ENCODE results near the gene PXN. TPM values are rescaled to one million over a fixed set of nuclear protein-coding genes. Genes with fewer than 3 reads are reported as not detected.
"Not testable (repeated sequence)": the region's sequence is repeated elsewhere in the genome, so short reads cannot be mapped to it uniquely, and the experiment has no call there.

The PXN gene
- polyA plus RNA-seq, 3 donors = 56.7 to 89.5 (median 69.5) TPM

DNA sequence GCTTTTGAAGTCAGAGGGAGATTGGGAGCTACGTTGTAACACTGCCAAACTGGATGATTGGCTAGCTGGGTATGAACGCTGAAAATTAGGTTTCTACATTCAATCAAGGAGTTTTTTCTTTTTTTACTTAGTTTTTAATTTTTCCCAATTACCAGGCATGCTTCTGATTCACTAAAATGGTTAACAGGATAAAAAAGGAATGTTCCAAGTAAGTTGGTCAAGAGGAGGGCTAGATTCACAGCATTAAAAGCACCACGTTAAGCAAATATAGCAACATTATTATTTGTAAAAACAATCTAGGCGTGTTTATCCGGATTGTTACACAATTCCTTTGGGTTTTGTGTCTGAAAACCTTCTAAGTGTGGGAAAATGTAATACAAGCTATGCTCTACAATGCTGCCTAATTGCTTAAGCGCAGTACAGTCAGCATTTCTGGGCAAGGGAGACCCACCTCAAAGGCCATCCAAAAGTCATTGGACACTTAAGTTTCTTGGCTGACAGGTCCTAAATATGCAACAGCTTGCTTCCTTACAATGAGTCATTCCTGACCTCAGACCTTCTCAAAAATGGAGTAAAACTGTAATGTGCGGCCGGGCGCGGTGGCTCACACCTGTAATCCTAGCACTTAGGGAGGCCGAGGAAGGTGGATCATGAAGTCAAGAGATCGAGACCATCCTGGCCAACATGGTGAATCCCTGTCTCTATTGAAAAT is 65.8 kb downstream of the PXN start:
- DNase-seq (ENCODE audit: extremely low read depth in 1 of 11, low read depth in 9 of 11, low spot score in 4 of 11) = no peak

GRCh38 chr12:120199025-120199424 is 66.5 kb downstream of the PXN start:
- no peak for DNase-seq (ENCODE audit: extremely low read depth in 1 of 11, low read depth in 9 of 11, low spot score in 4 of 11)

DNA sequence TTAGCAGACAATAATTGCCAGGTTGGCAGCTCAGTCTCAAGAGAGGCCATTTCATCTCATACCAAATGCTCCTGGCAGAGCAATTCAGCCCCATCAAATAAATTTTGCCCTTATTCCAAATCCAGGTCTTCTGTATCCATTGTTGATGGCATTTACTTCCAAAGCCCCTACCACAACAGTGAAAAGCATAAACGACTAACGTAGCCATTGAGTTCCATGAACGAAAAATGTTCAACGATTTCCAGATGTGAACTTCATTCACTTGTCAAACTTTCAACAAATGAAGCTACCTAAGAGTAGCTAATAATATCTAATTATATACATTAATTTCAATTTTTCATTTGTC is 68.0 kb downstream of the PXN start:
- no peak for DNase-seq (ENCODE audit: extremely low read depth in 1 of 11, low read depth in 9 of 11, low spot score in 4 of 11)

- DNase-seq (ENCODE audit: extremely low read depth in 1 of 11, low read depth in 9 of 11, low spot score in 4 of 11) = not testable (repeated sequence)
These were observed 68.6 kb downstream of the PXN start for GRCh38 chr12:120196817-120197541.

DNA sequence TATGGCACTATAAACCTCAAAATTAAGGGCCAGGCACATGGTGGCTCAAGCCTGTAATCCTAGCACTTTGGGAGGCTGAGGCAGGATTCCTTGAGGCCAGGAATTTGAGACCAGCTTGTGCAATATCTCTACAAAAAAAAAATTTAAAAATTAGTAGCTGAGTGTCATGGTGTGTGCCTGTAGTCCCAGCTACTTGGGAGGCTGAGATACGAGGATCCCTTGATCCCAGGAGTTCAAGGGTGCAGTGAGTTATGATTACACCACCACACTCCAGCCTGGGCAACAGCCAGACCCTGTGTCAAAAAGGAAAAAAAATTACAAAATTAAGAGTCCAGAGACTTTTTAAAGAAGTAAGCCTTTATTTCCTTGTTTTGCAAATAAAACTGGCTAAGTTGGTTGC is 69.2 kb downstream of the PXN start:
- DNase-seq (ENCODE audit: extremely low read depth in 1 of 11, low read depth in 9 of 11, low spot score in 4 of 11) = no peak

GRCh38 chr12:120194534-120195395 is 70.8 kb downstream of the PXN start, which contains the start of gene GCN1:
GCN1 (minus strand) TSS chr12:120194715; CDS start chr12:120194697, 18 bp downstream.
- peak; percentile 39 to 80 (median 69) for DNase-seq (ENCODE audit: extremely low read depth in 1 of 11, low read depth in 9 of 11, low spot score in 4 of 11)

GRCh38 chr12:120194226-120194533 is 71.3 kb downstream of the PXN start:
- no peak for DNase-seq (ENCODE audit: extremely low read depth in 1 of 11, low read depth in 9 of 11, low spot score in 4 of 11)

GRCh38 chr12:120193286-120193685 is 72.2 kb downstream of the PXN start:
- DNase-seq (ENCODE audit: extremely low read depth in 1 of 11, low read depth in 9 of 11, low spot score in 4 of 11) = not testable (repeated sequence)

DNA sequence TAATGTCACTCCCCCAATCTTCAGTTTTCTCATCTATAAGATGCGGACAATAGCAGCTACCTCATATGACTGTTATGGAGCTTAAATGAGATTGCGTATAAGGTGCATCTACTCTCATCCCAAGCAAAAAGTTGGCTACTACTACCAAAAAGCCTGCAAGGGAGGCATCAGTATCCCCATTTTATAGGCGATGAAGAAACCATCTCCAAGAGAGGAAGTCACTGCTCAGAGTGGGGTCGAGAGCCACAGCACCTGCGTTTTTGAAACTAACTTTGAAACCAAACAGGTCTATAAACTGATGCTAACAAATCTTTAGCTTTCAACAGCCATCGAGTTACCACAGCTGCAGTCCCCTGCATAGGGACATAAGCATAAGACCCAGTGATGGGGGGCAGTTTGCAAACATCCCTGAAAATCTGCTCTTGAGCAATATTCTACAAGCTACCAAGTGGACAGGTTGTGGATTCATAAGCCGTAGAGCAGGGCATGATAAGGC is 74.5 kb downstream of the PXN start:
- no peak for DNase-seq (ENCODE audit: extremely low read depth in 1 of 11, low read depth in 9 of 11, low spot score in 4 of 11)

DNA sequence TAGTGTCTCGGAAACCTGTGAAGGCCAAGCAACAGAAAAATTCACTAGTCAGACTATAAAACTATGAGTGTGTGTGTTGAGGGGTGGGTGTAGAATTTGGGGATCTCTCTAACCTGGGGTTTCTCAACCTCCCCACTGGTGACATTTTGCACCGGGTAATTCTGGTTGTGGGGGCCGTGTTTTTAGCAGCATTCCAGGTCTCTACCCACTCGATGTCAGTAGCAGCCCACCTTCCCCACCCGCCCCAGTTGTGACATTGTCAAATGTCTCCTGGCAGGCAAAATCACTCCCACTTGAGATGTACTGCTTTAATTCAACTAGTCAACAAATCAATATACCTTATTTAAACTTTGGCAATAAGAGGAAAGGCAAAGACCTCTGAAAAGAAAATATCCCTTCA is 75.1 kb downstream of the PXN start:
- no peak for DNase-seq (ENCODE audit: extremely low read depth in 1 of 11, low read depth in 9 of 11, low spot score in 4 of 11)

GRCh38 chr12:120186654-120187053 is 78.9 kb downstream of the PXN start:
- DNase-seq (ENCODE audit: extremely low read depth in 1 of 11, low read depth in 9 of 11, low spot score in 4 of 11) = no peak

- no peak for DNase-seq (ENCODE audit: extremely low read depth in 1 of 11, low read depth in 9 of 11, low spot score in 4 of 11)
These were observed 82.3 kb downstream of the PXN start for GRCh38 chr12:120183211-120183631.

- no peak for DNase-seq (ENCODE audit: extremely low read depth in 1 of 11, low read depth in 9 of 11, low spot score in 4 of 11)
These were observed 83.4 kb downstream of the PXN start for GRCh38 chr12:120181991-120182631.

- DNase-seq (ENCODE audit: extremely low read depth in 1 of 11, low read depth in 9 of 11, low spot score in 4 of 11) = no peak
These were observed 84.6 kb downstream of the PXN start for GRCh38 chr12:120180975-120181374.

DNA sequence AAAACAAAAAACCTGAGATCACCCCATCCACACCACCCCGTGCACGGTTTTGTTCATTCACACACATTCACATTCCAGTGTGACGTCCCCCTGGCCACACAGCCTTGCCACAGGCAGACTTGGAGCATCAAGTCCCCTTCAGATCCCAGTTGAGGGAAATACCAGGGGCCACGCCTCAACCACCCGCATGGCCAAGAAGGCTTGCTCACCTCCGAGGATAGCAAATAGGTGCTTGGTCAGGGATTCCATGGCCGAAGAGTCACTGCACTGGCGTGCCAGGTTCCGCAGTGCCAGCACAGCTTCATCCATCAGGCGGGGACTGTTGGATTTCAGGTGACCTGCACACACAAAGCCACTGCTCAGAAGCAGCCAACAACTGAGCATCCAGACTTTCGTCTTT is 90.0 kb downstream of the PXN start:
- no peak for DNase-seq (ENCODE audit: extremely low read depth in 1 of 11, low read depth in 9 of 11, low spot score in 4 of 11)

DNA sequence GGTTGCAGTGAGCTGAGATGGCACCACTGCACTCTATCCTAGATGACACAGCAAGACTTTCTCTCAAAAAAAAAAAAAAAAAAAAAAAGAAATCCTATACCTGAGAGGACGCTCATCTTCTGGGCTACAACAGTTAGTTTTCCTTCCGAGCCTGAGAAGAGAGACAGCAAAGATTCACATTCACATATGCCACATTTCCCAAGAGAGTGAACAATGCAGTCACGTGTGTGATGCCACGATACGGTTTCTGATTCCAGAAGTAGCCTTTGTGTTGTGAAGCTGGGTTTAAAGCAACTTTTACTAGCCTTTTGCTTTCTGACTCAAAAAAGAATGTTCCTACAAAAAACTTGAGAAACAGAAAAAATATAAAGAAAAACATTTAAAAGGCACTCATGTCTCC is 90.5 kb downstream of the PXN start:
- DNase-seq (ENCODE audit: extremely low read depth in 1 of 11, low read depth in 9 of 11, low spot score in 4 of 11) = no peak

DNA sequence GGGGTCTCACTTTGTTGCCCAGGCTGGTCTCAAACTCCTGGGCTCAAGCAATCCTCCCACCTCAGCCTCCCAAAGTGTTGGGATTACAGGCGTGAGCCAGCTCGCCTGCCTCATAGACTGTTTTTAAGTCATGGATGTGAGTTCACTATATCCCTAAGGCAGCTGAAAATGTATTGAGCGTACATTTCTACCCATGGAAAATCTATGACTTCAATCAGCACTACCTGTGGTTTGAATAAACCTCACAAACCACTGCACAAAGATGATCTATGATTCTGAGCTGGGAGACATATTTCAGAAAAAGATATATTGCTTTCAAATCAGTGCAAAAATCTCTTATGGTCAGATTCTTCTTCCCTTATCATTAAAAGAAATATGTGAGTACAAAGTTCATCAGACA is 93.5 kb downstream of the PXN start:
- no peak for DNase-seq (ENCODE audit: extremely low read depth in 1 of 11, low read depth in 9 of 11, low spot score in 4 of 11)

- no peak for DNase-seq (ENCODE audit: extremely low read depth in 1 of 11, low read depth in 9 of 11, low spot score in 4 of 11)
These were observed 94.9 kb downstream of the PXN start for GRCh38 chr12:120170631-120171030.

DNA sequence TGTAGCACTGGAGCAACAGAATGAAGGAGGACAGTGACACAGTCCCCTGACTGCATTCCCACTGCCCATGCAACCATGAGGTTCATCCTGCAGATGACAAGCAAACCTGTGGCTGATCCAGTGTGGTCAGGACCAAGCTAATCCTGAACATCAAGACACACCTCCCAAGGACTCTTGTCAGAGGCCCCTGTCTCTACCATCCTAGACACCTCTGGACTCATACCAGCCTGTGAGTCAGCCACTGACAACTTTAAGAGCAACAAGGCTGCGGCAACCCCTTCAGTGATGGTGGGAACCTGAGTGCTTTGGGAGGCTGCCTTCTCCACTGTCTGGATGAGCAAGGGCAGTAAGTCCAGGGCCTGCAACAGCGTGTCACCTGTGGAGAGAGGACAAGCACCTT is 95.6 kb downstream of the PXN start:
- no peak for DNase-seq (ENCODE audit: extremely low read depth in 1 of 11, low read depth in 9 of 11, low spot score in 4 of 11)
